GM18505 (cell line): Measurements from ENCODE around the gene SWI5.
"Not testable (repeated sequence)": the region's sequence is repeated elsewhere in the genome, so short reads cannot be mapped to it uniquely, and the experiment has no call there.

Experiments
- ATAC-seq: cut with Tn5 transposase; IDR thresholded peaks from one replicate; pipeline ENCODE4 v1.9.1; 2021; ENCODE audit not compliant: unreplicated experiment
- POLR2A ChIP-seq: IDR thresholded peaks from 4 replicates; pipeline ENCODE4 v1.6.1; 2011; ENCODE audit warnings: borderline replicate concordance; ENCODE audit not compliant: insufficient read depth, insufficient read length; ENCODE audit errors: extremely low read depth

The SWI5 gene

GRCh38 chr9:128275198-128276007 is 673 bp upstream of the SWI5 start, which contains the start of gene GOLGA2:
Gene GOLGA2 (minus strand): TSS chr9:128276007. CDS start chr9:128275976, 31 bp downstream.
- peak; percentile 48 for TF ChIP-seq POLR2A

GRCh38 chr9:128276574-128277270 is 646 bp downstream of the SWI5 start:
- ATAC-seq: no peak
- TF ChIP-seq POLR2A: no peak

More at GRCh38 chr9:128275198-128276007, 673 bp upstream of the SWI5 start, which contains the start of gene GOLGA2:
- peak; percentile 48 for ATAC-seq

GRCh38 chr9:128279088-128280073 is 3.3 kb downstream of the SWI5 start:
- not testable (repeated sequence) for ATAC-seq

- no peak for ATAC-seq
- no peak for TF ChIP-seq POLR2A
Measured at GRCh38 chr9:128280084-128280622, 4.1 kb downstream of the SWI5 start.

- no peak for TF ChIP-seq POLR2A
- no peak for ATAC-seq
Measured at GRCh38 chr9:128282500-128282899, 6.4 kb downstream of the SWI5 start.

- no peak for TF ChIP-seq POLR2A
Measured at GRCh38 chr9:128285033-128285784, 9.1 kb downstream of the SWI5 start.

GRCh38 chr9:128286440-128286839 is 10.4 kb downstream of the SWI5 start:
- no peak for TF ChIP-seq POLR2A
- ATAC-seq: no peak

More at GRCh38 chr9:128285033-128285784, 9.1 kb downstream of the SWI5 start:
- no peak for ATAC-seq

- no peak for TF ChIP-seq POLR2A
- ATAC-seq: no peak
Measured at GRCh38 chr9:128288273-128289004, 12.4 kb downstream of the SWI5 start.

- no peak for TF ChIP-seq POLR2A
- no peak for ATAC-seq
Measured at GRCh38 chr9:128292009-128292408, 15.9 kb downstream of the SWI5 start.

GRCh38 chr9:128293091-128293490 is 17.0 kb downstream of the SWI5 start:
- no peak for TF ChIP-seq POLR2A
- no peak for ATAC-seq

- ATAC-seq: no peak
- TF ChIP-seq POLR2A: no peak
Measured at GRCh38 chr9:128294142-128294541, 18.1 kb downstream of the SWI5 start.
